Measurements from ENCODE around the gene FMOD.

The FMOD gene

GRCh38 chr1:203353486-203353885 lies 2.6 kb upstream of the FMOD start:
- TF ChIP-seq POLR2AphosphoS5 (IDR thresholded peaks at IDR 0.05; ENCODE audit: low read depth, low read length) (no peak), REST (IDR thresholded peaks at IDR 0.05; ENCODE audit: insufficient read depth in 1 of 2, low read depth in 2 of 2, low read length in 2 of 2) (no peak), FOXP2 (optimal IDR thresholded peaks at IDR 0.05; ENCODE audit: borderline replicate concordance, extremely low read depth, extremely low read length, insufficient read depth) (no peak), SIN3A (IDR thresholded peaks at IDR 0.05; ENCODE audit: borderline replicate concordance, insufficient read depth, low read length) (no peak)

GRCh38 chr1:203349773-203350524 lies 973 bp downstream of the FMOD start:
- no peak for TF ChIP-seq REST (IDR thresholded peaks at IDR 0.05; ENCODE audit: insufficient read depth in 1 of 2, low read depth in 2 of 2, low read length in 2 of 2)
- TF ChIP-seq TAF1 (IDR thresholded peaks at IDR 0.05; ENCODE audit: borderline replicate concordance, insufficient read depth, low read length), result no peak
- no peak for TF ChIP-seq FOXP2 (optimal IDR thresholded peaks at IDR 0.05; ENCODE audit: borderline replicate concordance, extremely low read depth, extremely low read length, insufficient read depth)
- TF ChIP-seq SIN3A (IDR thresholded peaks at IDR 0.05; ENCODE audit: borderline replicate concordance, insufficient read depth, low read length), result no peak
- TF ChIP-seq POLR2AphosphoS5 (IDR thresholded peaks at IDR 0.05; ENCODE audit: low read depth, low read length), result no peak

GRCh38 chr1:203349166-203349565 lies 1.8 kb downstream of the FMOD start:
- TF ChIP-seq REST (IDR thresholded peaks at IDR 0.05; ENCODE audit: insufficient read depth in 1 of 2, low read depth in 2 of 2, low read length in 2 of 2) (no peak), TAF1 (IDR thresholded peaks at IDR 0.05; ENCODE audit: borderline replicate concordance, insufficient read depth, low read length) (no peak), FOXP2 (optimal IDR thresholded peaks at IDR 0.05; ENCODE audit: borderline replicate concordance, extremely low read depth, extremely low read length, insufficient read depth) (no peak), POLR2AphosphoS5 (IDR thresholded peaks at IDR 0.05; ENCODE audit: low read depth, low read length) (no peak), SIN3A (IDR thresholded peaks at IDR 0.05; ENCODE audit: borderline replicate concordance, insufficient read depth, low read length) (no peak)

GRCh38 chr1:203346769-203347102 lies 4.2 kb downstream of the FMOD start:
- no peak for TF ChIP-seq POLR2AphosphoS5 (IDR thresholded peaks at IDR 0.05; ENCODE audit: low read depth, low read length)
- no peak for TF ChIP-seq REST (IDR thresholded peaks at IDR 0.05; ENCODE audit: insufficient read depth in 1 of 2, low read depth in 2 of 2, low read length in 2 of 2)
- TF ChIP-seq TAF1 (IDR thresholded peaks at IDR 0.05; ENCODE audit: borderline replicate concordance, insufficient read depth, low read length), result no peak
- no peak for TF ChIP-seq SIN3A (IDR thresholded peaks at IDR 0.05; ENCODE audit: borderline replicate concordance, insufficient read depth, low read length)
- no peak for TF ChIP-seq FOXP2 (optimal IDR thresholded peaks at IDR 0.05; ENCODE audit: borderline replicate concordance, extremely low read depth, extremely low read length, insufficient read depth)
